Esophagus squamous epithelium (tissue), 5 donors: ENCODE measurements around the gene CPS1. TPM values are rescaled to one million over a fixed set of nuclear protein-coding genes. Genes with fewer than 3 reads are reported as not detected.

Experiments
- DNase-seq: peaks from one replicate; lab custom pipeline; 2025; lab: John Stamatoyannopoulos, UW
- H3K27ac ChIP-seq, 4 donors: fragments of 200-600 bp; sonication (generic); one replicate each; pipeline ENCODE4 v1.5.1; 2016 to 2019; ENCODE audit warnings: mild to moderate bottlenecking in 1 of 4
- H3K27me3 ChIP-seq, 4 donors: fragments of 200-600 bp; sonication (generic); 1 replicate in 3 of 4; 2 replicates in 1 of 4; pipeline versions ENCODE4 v1.5.1 to v1.6.0; 2017 to 2021; ENCODE audit warnings: antibody characterized with exemption in 1 of 4
- H3K36me3 ChIP-seq, 3 donors: fragments of 200-600 bp; sonication (generic); one replicate each; pipeline ENCODE4 v1.5.1; 2016 to 2019
- H3K4me1 ChIP-seq, 3 donors: fragments of 200-600 bp; sonication (generic); one replicate each; pipeline ENCODE4 v1.5.1; 2017 to 2019
- H3K4me3 ChIP-seq, 4 donors: fragments of 200-600 bp; sonication (generic); 1 replicate in 3 of 4; 2 replicates in 1 of 4; pipeline ENCODE4 v1.5.1; 2016 to 2019; ENCODE audit warnings: mild to moderate bottlenecking in 2 of 4, moderate library complexity in 1 of 4
- H3K9me3 ChIP-seq, 3 donors: fragments of 200-600 bp; sonication (generic); one replicate each; pipeline ENCODE4 v1.5.1; 2016 to 2019
- CTCF ChIP-seq, 6 experiments: fragments of 450-650 bp in 4 of 6; fragments of 200-600 bp in 2 of 6; sonication (generic) in 2 of 6; IDR thresholded peaks; one replicate each; pipeline ENCODE4 v1.5.1; 2016 to 2019; ENCODE audit warnings: antibody characterized with exemption in 6 of 6, mild to moderate bottlenecking in 4 of 6, moderate library complexity in 4 of 6
- POLR2A ChIP-seq, 4 donors: fragments of 450-650 bp; IDR thresholded peaks; one replicate each; pipeline ENCODE4 v1.6.1; 2017; ENCODE audit warnings: antibody characterized with exemption in 4 of 4, mild to moderate bottlenecking in 4 of 4, moderate library complexity in 3 of 4
- WGBS, 2 donors: methylation state at CpG; one replicate each; pipeline ENCODE4 v1.1.5; 2018; 5-methylcytosine and 5-hydroxymethylcytosine counted together
- intact Hi-C: fragments of 100-400 bp; cut with DNase I; formaldehyde crosslinking; loops from one replicate; pipeline ENCODE4 v1.15.0; 2022
- total RNA-seq, 4 donors: library from RNA; depleted of rRNA; stranded (reverse); fragments of >200 nt; gene quantifications; one replicate each; pipeline ENCODE4 v1.1.0, GENCODE V29; 2016
- donor health status: DM: yes; HTN: yes; CAD: no.

CPS1 gene
- total RNA-seq, 4 donors from 2014 or later = 2.2 to 8.9 (median 4.3) TPM

GRCh38 chr2:210539578-210540416, 16.6 kb upstream of the CPS1 start:
- no peak for TF ChIP-seq CTCF (IDR thresholded peaks at IDR 0.05)
- TF ChIP-seq POLR2A (IDR thresholded peaks at IDR 0.05) = no peak
- 61 to 62% methylated on average over 5 of the region's 5 CpGs for WGBS, 2 donors
- no peak overlapping the region for H3K4me3 ChIP-seq
- no peaks in the 10 kb centered on the region for H3K4me1 ChIP-seq
- H3K9me3 ChIP-seq = no peaks in the 10 kb centered on the region
- DNase-seq = no peak
- intact Hi-C loops = no loop called here
- H3K36me3 ChIP-seq = no peaks in the 10 kb centered on the region
- no peak overlapping the region for H3K27ac ChIP-seq
- no peaks in the 10 kb centered on the region for H3K27me3 ChIP-seq

- H3K27me3 ChIP-seq = no peaks in the 10 kb centered on the region
- WGBS, 2 donors = 73 to 89% methylated on average over 4 of the region's 4 CpGs
Observed at GRCh38 chr2:210540471-210540870, 15.9 kb upstream of the CPS1 start.

GRCh38 chr2:210540900-210541289, 15.5 kb upstream of the CPS1 start:
- DNase-seq = no peak
- no peak overlapping the region for H3K4me3 ChIP-seq
- no peaks in the 10 kb centered on the region for H3K9me3 ChIP-seq
- no peaks in the 10 kb centered on the region for H3K4me1 ChIP-seq
- H3K27ac ChIP-seq = no peak overlapping the region
- TF ChIP-seq POLR2A (IDR thresholded peaks at IDR 0.05) = no peak
- TF ChIP-seq CTCF (IDR thresholded peaks at IDR 0.05) = no peak
- WGBS, 2 donors = 58 to 64% methylated on average over 2 of the region's 2 CpGs
- intact Hi-C loops = no loop called here
- no peaks in the 10 kb centered on the region for H3K36me3 ChIP-seq
- no peaks in the 10 kb centered on the region for H3K27me3 ChIP-seq

More at GRCh38 chr2:210540471-210540870, 15.9 kb upstream of the CPS1 start:
- TF ChIP-seq CTCF (IDR thresholded peaks at IDR 0.05) (no peak), POLR2A (IDR thresholded peaks at IDR 0.05) (no peak)
- no peak for DNase-seq
- intact Hi-C loops = no loop called here
- H3K4me3 ChIP-seq = no peak overlapping the region
- no peaks in the 10 kb centered on the region for H3K4me1 ChIP-seq
- H3K9me3 ChIP-seq = no peaks in the 10 kb centered on the region
- no peak overlapping the region for H3K27ac ChIP-seq
- no peaks in the 10 kb centered on the region for H3K36me3 ChIP-seq

- H3K4me3 ChIP-seq = no peak overlapping the region
- 53 to 56% methylated on average over 3 of the region's 3 CpGs for WGBS, 2 donors
- no peaks in the 10 kb centered on the region for H3K27me3 ChIP-seq
- H3K9me3 ChIP-seq = no peaks in the 10 kb centered on the region
- no peak overlapping the region for H3K27ac ChIP-seq
- H3K4me1 ChIP-seq = no peaks in the 10 kb centered on the region
- no peak for DNase-seq
- no peak for TF ChIP-seq CTCF (IDR thresholded peaks at IDR 0.05)
- no peak for TF ChIP-seq POLR2A (IDR thresholded peaks at IDR 0.05)
- intact Hi-C loops = no loop called here
- no peaks in the 10 kb centered on the region for H3K36me3 ChIP-seq
Observed at GRCh38 chr2:210541290-210541902, 15.0 kb upstream of the CPS1 start.

- Histone ChIP-seq H3K4me3 (no peak overlapping the region), H3K9me3 (no peaks in the 10 kb centered on the region), H3K27me3 (no peaks in the 10 kb centered on the region), H3K36me3 (no peaks in the 10 kb centered on the region), H3K4me1 (no peaks in the 10 kb centered on the region), H3K27ac (no peak overlapping the region)
- DNase-seq = no peak
- intact Hi-C loops = no loop called here
- 83 to 86% methylated on average over 3 of the region's 3 CpGs for WGBS, 2 donors
- no peak for TF ChIP-seq POLR2A (IDR thresholded peaks at IDR 0.05)
- TF ChIP-seq CTCF (IDR thresholded peaks at IDR 0.05) = no peak
Observed at GRCh38 chr2:210544007-210544590, 12.3 kb upstream of the CPS1 start.
